RWPE2 (cell line): ENCODE measurements around the gene ZBTB45.

Experiments used
- ATAC-seq: fragments of 200-7000 bp; cut with Tn5 transposase; 3 replicates; pipeline ENCODE4 v1.9.1; 2021; ENCODE audit warnings: low read depth
- DNase-seq: peaks from one replicate; pipeline ENCODE4 v3.0.0-alpha.2; 2020; ENCODE audit warnings: low spot score
- H3K27ac ChIP-seq: fragments of 450-650 bp; 2 replicates; pipeline ENCODE4 v1.5.1; 2017; ENCODE audit warnings: mild to moderate bottlenecking; ENCODE audit not compliant: poor library complexity, severe bottlenecking
- H3K27me3 ChIP-seq: fragments of 250-450 bp; sonication (Bioruptor Pico); 2 replicates; pipeline ENCODE4 v1.5.1; 2021; ENCODE audit warnings: mild to moderate bottlenecking, moderate library complexity; ENCODE audit not compliant: insufficient read depth, poor library complexity, severe bottlenecking
- H3K36me3 ChIP-seq: fragments of 250-450 bp; sonication (Bioruptor Pico); 2 replicates; pipeline ENCODE4 v1.5.1; 2020; ENCODE audit warnings: low read depth, mild to moderate bottlenecking, moderate library complexity
- H3K4me1 ChIP-seq: fragments of 250-450 bp; sonication (Bioruptor Pico); 2 replicates; pipeline ENCODE4 v1.5.1; 2021; ENCODE audit warnings: mild to moderate bottlenecking, moderate library complexity; ENCODE audit not compliant: insufficient read depth, poor library complexity, severe bottlenecking
- H3K4me3 ChIP-seq: fragments of 250-450 bp; sonication (Bioruptor Pico); 2 replicates; pipeline ENCODE4 v1.5.1; 2021; ENCODE audit warnings: mild to moderate bottlenecking, moderate library complexity; ENCODE audit not compliant: severe bottlenecking
- H3K9me3 ChIP-seq: fragments of 250-450 bp; sonication (Bioruptor Pico); 2 replicates; pipeline ENCODE4 v1.5.1; 2021; ENCODE audit warnings: mild to moderate bottlenecking, moderate library complexity; ENCODE audit not compliant: severe bottlenecking
- TF ChIP-seq, protein P1 (sequence below): fragments of 450-650 bp; IDR thresholded peaks from one replicate; pipeline ENCODE4 v1.5.1; 2017; ENCODE audit warnings: mild to moderate bottlenecking, moderate library complexity; ENCODE audit not compliant: poor library complexity, severe bottlenecking

ZBTB45 gene

GRCh38 chr19:58500242-58500641 is 19.4 kb downstream of the ZBTB45 start:
- no peaks in the 10 kb centered on the region for H3K9me3 ChIP-seq
- H3K4me3 ChIP-seq: peak overlapping the region; percentile 60
- no peaks in the 10 kb centered on the region for H3K27me3 ChIP-seq
- TF ChIP-seq, protein P1, sequence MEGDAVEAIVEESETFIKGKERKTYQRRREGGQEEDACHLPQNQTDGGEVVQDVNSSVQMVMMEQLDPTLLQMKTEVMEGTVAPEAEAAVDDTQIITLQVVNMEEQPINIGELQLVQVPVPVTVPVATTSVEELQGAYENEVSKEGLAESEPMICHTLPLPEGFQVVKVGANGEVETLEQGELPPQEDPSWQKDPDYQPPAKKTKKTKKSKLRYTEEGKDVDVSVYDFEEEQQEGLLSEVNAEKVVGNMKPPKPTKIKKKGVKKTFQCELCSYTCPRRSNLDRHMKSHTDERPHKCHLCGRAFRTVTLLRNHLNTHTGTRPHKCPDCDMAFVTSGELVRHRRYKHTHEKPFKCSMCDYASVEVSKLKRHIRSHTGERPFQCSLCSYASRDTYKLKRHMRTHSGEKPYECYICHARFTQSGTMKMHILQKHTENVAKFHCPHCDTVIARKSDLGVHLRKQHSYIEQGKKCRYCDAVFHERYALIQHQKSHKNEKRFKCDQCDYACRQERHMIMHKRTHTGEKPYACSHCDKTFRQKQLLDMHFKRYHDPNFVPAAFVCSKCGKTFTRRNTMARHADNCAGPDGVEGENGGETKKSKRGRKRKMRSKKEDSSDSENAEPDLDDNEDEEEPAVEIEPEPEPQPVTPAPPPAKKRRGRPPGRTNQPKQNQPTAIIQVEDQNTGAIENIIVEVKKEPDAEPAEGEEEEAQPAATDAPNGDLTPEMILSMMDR: no peak
- H3K36me3 ChIP-seq: no peaks in the 10 kb centered on the region
- H3K27ac ChIP-seq: no peak overlapping the region
- H3K4me1 ChIP-seq: no peaks in the 10 kb centered on the region
- ATAC-seq (no peak), DNase-seq (no peak)

DNA sequence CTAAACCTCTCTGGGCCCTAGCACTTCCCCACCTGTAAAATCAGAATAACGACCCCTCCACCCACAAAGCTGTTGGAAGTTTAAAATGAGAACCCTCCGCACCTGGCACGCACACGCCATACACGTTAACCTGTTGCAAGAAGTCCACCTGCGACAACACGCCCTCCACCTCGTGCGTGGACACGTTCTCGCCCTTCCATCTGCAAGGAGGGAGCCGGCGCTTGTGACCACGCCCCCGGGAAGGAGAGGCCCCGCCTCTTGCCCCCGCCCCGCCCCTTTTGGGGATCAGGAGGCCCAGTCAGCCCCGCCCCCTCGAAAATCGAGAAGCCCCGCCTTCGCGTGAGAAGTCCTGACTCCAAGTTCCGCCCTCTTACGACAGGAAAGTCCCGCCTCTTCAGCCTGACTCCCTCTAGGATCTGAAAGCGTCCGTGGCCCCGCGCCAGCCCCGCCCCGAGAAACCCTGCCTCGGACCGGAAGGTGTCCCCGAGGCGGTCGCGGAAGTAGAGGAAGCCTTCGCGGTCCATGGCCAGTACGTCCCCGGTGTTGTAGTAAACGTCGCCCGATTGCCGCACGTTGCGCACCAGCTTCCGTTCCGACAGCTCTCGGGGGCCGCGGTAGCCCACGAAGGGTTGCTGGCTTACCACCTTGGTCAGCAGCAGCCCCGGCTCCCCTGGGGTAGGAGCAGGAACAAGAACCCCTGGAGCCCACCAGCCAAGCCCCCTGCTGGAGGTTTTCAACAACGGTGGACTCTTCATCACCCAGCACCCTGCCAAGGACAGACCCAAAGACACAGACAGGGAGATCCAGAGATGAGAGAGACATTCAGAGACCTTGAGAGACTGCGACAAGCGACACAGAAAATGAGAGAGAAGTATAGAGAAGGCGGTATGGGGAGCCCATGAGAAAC is 20.3 kb downstream of the ZBTB45 start:
- TF ChIP-seq, protein P1: no peak
- Histone ChIP-seq H3K4me3 (peak overlapping the region; percentile 60), H3K9me3 (no peaks in the 10 kb centered on the region), H3K27ac (peak overlapping the region; percentile 49), H3K4me1 (no peaks in the 10 kb centered on the region), H3K36me3 (no peaks in the 10 kb centered on the region), H3K27me3 (no peaks in the 10 kb centered on the region)
- peak; percentile 100 for DNase-seq
- ATAC-seq: peak; percentile 98

- Histone ChIP-seq H3K9me3 (no peaks in the 10 kb centered on the region), H3K27ac (no peak overlapping the region), H3K27me3 (no peaks in the 10 kb centered on the region), H3K36me3 (no peaks in the 10 kb centered on the region), H3K4me1 (no peaks in the 10 kb centered on the region), H3K4me3 (peak overlapping the region; percentile 60)
- DNase-seq (no peak), ATAC-seq (no peak; the same call in 2 of the 3 replicates)
- TF ChIP-seq, protein P1: no peak
Measured at GRCh38 chr19:58498316-58499020, 21.1 kb downstream of the ZBTB45 start.

DNA sequence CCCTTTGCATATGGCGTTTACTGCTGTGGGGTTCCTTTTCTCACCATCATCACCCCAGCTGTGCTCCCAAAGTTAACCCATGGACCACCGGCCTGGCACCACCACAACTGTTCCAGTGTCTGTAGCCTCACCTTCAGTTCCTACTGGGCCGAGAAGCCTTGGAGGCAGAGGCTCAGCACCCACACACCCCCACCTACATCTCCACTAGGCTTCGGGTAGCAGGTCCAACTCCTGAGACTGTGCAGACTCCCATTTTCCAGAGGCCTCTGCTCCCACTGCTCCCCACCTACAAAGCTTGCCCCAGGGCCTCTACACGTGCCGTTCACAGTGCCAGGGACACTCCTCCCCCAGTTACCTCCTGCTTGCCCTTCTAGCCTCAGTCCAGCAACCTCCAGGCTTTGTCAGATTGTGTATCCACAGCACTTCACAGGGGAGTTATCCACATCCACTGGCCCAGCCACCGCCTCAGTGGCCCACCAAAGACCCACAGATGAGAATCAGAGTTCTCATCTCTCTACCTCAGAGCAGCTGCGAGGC is 21.9 kb downstream of the ZBTB45 start:
- Histone ChIP-seq H3K4me1 (no peaks in the 10 kb centered on the region), H3K27me3 (no peaks in the 10 kb centered on the region), H3K9me3 (no peaks in the 10 kb centered on the region), H3K4me3 (no peak overlapping the region), H3K36me3 (no peaks in the 10 kb centered on the region), H3K27ac (no peak overlapping the region)
- DNase-seq (no peak), ATAC-seq (no peak)
- TF ChIP-seq, protein P1: no peak
